Right lobe of liver (tissue), 4 donors: Measurements from ENCODE around the gene GRK1.

Source experiments
- POLR2A ChIP-seq: fragments of 450-650 bp; IDR thresholded peaks from one replicate; pipeline ENCODE4 v1.6.1; 2017; ENCODE audit warnings: antibody characterized with exemption, mild to moderate bottlenecking
- TF ChIP-seq, protein P1 (sequence below), 4 donors: fragments of 200-600 bp in 3 of 4; fragments of 450-650 bp in 1 of 4; IDR thresholded peaks; one replicate each; pipeline versions ENCODE4 v1.5.1 to v1.8.0; 2016 to 2022; ENCODE audit warnings: antibody characterized with exemption in 4 of 4, mild to moderate bottlenecking in 2 of 4
- donor health status: DM: no; HTN: no; CAD: no.
- donor health status: DM: no; HTN: no; CAD: no.
- donor health status: DM: no; HTN: yes; CAD: no.

DNA sequence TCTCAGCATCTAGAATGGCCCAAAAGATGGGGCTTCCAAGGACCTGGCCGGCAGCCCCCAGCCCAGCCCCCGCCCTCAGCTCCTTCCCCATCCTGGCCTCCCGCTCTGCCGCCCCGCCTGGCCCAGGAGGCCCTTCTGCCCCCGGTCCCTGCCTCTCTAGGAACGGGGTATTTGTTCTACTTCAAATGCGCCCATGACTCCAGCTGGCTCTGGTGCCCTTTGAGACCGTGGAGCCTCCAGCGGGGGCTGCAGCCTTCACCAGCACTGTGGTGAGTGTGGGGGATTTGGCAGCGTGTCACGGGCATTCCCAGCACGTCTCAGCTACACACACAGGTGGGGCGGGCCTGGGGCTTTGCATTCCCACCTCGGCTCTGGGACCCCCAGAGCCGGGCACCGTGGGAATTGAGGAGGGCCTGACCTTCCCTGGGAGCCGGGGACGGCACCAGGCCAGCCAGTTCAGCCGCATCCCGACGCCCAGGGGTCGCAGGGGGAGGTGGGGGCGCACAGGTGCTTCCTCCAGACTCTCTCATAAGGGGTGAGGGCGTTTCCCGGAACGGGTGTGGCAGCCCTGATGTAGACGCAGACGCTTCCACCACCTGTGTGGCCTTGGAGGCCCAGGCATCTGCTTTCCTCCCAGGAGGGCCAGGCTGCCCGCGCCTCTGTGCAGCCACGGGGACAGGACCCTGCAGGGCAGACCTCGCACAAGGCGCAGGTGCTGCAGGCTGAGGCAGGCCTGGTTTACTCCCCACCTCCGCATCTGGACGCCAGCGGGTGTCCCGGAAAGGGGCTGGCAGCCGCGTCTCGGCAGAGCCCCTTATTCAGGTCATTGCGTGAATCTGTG lies 10.0 kb upstream of the GRK1 start:
- TF ChIP-seq, protein P1, sequence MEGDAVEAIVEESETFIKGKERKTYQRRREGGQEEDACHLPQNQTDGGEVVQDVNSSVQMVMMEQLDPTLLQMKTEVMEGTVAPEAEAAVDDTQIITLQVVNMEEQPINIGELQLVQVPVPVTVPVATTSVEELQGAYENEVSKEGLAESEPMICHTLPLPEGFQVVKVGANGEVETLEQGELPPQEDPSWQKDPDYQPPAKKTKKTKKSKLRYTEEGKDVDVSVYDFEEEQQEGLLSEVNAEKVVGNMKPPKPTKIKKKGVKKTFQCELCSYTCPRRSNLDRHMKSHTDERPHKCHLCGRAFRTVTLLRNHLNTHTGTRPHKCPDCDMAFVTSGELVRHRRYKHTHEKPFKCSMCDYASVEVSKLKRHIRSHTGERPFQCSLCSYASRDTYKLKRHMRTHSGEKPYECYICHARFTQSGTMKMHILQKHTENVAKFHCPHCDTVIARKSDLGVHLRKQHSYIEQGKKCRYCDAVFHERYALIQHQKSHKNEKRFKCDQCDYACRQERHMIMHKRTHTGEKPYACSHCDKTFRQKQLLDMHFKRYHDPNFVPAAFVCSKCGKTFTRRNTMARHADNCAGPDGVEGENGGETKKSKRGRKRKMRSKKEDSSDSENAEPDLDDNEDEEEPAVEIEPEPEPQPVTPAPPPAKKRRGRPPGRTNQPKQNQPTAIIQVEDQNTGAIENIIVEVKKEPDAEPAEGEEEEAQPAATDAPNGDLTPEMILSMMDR (IDR thresholded peaks at IDR 0.05): no peak
- no peak for TF ChIP-seq POLR2A
